ENCODE measurements around the gene KLK2.

KLK2 gene

DNA sequence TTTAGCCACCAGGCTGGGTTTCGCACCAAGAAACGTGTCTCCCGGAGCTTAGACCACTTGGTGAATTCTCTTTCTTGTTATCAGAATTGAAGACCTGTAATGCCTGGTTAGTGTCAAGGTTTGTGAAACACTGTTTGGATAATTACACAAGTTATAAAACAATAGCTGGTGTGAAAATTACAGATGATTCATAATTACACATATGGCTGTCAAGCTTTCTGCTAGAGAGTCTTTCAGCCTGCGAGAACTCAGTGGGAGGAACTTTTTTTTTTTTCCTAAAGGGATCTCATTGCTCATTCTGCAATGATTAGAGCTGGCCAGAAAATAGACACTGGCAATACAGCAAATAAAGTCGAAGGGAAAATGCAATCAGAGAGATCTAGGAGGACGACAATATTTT, 51.3 kb downstream of the KLK2 start:
- no peak for DNase-seq (ENCODE audit: low spot score)

DNA sequence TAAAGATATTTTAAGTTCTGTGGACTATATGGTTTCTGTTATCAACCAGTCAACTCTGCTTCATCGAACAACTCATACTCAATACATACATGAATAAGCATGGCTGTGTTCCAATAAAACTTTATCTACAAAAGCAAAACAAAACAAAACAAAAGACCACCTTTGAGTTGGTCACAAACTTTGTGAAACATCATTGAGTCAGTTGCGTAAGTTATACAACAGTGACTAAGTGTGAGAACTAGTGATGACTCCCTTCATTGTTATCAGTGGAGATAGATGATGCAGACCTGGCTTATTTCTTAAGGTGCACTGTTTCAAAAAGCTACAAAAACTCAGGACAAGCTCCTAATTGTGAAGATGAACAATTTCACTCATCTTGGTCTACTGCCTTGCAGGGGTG, 52.5 kb downstream of the KLK2 start:
- no peak for DNase-seq (ENCODE audit: low spot score)

DNA sequence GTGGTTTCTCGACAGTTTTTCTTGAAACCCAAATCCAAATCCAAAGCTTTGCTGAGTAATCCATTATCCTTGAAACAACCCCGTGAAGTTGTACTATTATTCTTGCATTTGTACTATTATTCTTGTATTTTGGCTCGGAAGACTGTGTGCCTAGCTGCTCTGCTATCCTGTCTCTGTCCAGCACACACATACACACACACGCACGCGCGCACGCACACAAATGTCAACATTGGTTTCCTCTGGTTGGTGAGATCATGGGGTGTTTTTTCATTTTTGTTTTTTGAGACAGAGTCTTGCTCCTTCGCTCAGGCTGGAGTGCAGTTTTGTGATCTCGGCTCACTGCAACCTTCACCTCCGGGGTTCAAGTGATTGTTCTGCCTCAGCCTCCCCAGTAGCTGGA, 52.9 kb downstream of the KLK2 start:
- DNase-seq (ENCODE audit: low spot score), result no peak

DNA sequence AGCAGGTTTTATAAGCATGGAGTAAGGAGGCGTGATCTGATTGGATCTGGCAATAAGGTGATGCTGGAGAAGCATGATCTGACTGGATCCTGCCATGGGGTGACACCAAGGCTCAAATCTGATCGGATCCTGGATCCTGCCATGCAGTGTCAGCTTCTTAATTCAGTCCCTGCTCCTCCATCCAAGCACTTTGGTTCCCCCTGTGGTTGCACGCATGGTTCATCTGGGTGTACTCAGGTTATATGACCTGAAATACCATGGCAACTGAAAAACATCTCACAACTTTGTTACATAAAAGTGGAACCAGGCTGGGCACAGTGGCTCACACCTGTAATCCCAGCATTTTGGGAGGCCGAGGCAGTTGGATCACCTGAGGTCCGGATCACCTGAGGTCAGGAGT, 55.6 kb downstream of the KLK2 start:
- DNase-seq (ENCODE audit: low spot score), result peak; percentile 34
